Bronchial smooth muscle cell (primary cell): ENCODE results near the gene PCYT1B. TPM values are rescaled to one million over a fixed set of nuclear protein-coding genes. Genes with fewer than 3 reads are reported as not detected.

Experiments
- total RNA-seq: library from RNA; depleted of rRNA; stranded (reverse); fragments of >200 nt; gene quantifications from 2 replicates; pipeline ENCODE4 v1.2.1, GENCODE V29; 2014

PCYT1B gene
- total RNA-seq, result 0.16 TPM in 1 of 2 replicates, not detected in the other

GRCh38 chrX:24647257-24648058, at the start of gene PCYT1B:
TSS of gene PCYT1B (minus strand) at chrX:24647347. CDS start at chrX:24647105, 242 bp downstream.

GRCh38 chrX:24693453-24694202, 46.5 kb upstream of the PCYT1B start, which contains the start of gene POLA1:
TSS of gene POLA1 (plus strand) at chrX:24693918. CDS start at chrX:24693962, 44 bp downstream.

Other genes starting within 250 kb of the PCYT1B start
- gene PDK3, start 182.1 kb downstream of the PCYT1B start, total RNA-seq, result 0.86 and 2.4 TPM in 2 replicates
- 5.9 and 7.4 TPM in 2 replicates for gene POLA1, start 46.6 kb upstream of the PCYT1B start, total RNA-seq